Measurements from ENCODE around the gene RUNX2.

GRCh38 chr6:45668705-45669104 lies 340.6 kb downstream of the RUNX2 start:
- TF ChIP-seq, protein P1, sequence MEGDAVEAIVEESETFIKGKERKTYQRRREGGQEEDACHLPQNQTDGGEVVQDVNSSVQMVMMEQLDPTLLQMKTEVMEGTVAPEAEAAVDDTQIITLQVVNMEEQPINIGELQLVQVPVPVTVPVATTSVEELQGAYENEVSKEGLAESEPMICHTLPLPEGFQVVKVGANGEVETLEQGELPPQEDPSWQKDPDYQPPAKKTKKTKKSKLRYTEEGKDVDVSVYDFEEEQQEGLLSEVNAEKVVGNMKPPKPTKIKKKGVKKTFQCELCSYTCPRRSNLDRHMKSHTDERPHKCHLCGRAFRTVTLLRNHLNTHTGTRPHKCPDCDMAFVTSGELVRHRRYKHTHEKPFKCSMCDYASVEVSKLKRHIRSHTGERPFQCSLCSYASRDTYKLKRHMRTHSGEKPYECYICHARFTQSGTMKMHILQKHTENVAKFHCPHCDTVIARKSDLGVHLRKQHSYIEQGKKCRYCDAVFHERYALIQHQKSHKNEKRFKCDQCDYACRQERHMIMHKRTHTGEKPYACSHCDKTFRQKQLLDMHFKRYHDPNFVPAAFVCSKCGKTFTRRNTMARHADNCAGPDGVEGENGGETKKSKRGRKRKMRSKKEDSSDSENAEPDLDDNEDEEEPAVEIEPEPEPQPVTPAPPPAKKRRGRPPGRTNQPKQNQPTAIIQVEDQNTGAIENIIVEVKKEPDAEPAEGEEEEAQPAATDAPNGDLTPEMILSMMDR (conservative IDR thresholded peaks at IDR 0.05), result no peak
- TF ChIP-seq ZFX (IDR thresholded peaks at IDR 0.05), result no peak

Measured in C4-2B (cell line).